Upper lobe of right lung (tissue), 1 donor: ENCODE measurements around the gene ZNRF2. TPM values are rescaled to one million over a fixed set of nuclear protein-coding genes. Genes with fewer than 3 reads are reported as not detected.

Experiments
- ATAC-seq: fragments of 200-7000 bp; cut with Tn5 transposase; one replicate; pipeline ENCODE4 v1.9.1; 2020; ENCODE audit warnings: mild to moderate bottlenecking, moderate library complexity
- DNase-seq: peaks from one replicate; pipeline ENCODE4 v3.0.0-alpha.2; 2020
- H3K27ac ChIP-seq: fragments of 200-600 bp; one replicate; pipeline ENCODE4 v1.8.0; 2022
- H3K27me3 ChIP-seq: fragments of 200-600 bp; one replicate; pipeline ENCODE4 v1.8.0; 2022; ENCODE audit warnings: mild to moderate bottlenecking
- H3K36me3 ChIP-seq: fragments of 200-600 bp; one replicate; pipeline ENCODE4 v1.8.0; 2022
- H3K4me1 ChIP-seq: fragments of 200-600 bp; one replicate; pipeline ENCODE4 v1.8.0; 2022
- H3K4me3 ChIP-seq: fragments of 200-600 bp; one replicate; pipeline ENCODE4 v1.8.0; 2022; ENCODE audit warnings: mild to moderate bottlenecking
- H3K9me3 ChIP-seq: fragments of 200-600 bp; one replicate; pipeline ENCODE4 v1.8.0; 2022
- intact Hi-C: fragments of 100-400 bp; cut with DNase I; formaldehyde crosslinking; loops from one replicate; pipeline ENCODE4 v1.11.0; 2022
- total RNA-seq: library from RNA; stranded (reverse); fragmentation: NEBNext Ultra II Directional; extraction: Animal tissue kit (Norgen Biotek cat#: 25700); gene quantifications from one replicate; pipeline ENCODE4 v1.2.1, GENCODE V29; 2021
- TF ChIP-seq, protein P1 (sequence below): fragments of 200-600 bp; IDR thresholded peaks from one replicate; pipeline ENCODE4 v1.8.0; 2022; ENCODE audit warnings: antibody characterized with exemption
- donor health status: DM: no; HTN: yes; CAD: no; lungs with severe emphysema.

Gene ZNRF2
- total RNA-seq, 1 donor from 2014 or later, result 24.6 TPM

DNA sequence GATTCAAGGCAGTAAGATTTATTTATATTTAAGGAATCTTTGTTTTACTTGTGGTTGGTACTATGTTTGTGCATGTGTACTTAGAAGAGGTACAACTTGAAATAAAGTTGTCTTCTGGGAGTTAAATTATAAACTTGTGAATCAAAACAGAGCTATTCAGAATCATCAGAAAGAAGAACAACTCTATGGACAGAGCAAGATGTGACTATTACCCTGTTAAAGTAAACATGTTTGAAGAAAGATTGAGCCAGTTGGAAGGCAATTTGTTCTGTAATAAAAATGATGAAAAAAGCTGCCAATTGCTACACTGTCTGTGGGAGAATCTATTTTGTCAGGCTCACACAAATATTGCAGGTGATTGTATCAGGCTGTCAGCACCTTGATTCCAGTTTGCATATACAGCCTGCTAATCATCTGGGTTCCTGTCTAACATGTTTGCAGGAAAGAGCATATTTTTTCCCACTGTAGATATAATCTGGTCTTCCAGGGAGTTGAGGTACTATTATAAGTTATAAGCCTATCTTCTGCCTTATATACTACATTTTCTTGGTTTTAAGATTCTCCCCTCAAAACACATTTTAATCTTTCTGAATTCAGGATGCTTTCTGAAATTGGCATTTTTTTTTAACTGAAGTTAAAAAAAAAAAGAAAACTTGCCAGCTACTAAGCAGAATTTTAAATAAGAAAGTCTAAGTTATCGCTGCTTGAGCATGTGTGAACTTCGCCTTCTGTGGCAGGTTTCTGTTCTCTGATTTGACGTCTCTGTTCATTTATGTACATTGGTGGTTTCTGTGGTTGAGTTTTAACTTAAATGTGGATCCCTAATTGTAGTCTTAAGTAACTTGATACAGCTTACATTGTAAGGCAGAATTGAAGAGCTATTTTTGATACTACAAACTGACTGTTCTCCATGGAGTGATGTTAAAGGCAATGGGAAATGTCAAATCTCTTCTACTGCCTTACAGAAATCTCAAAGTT, 46.0 kb downstream of the ZNRF2 start:
- no peak overlapping the region for H3K27ac ChIP-seq
- no peaks in the 10 kb centered on the region for H3K36me3 ChIP-seq
- ATAC-seq, result peak; percentile 50
- no peaks in the 10 kb centered on the region for H3K9me3 ChIP-seq
- no peaks in the 10 kb centered on the region for H3K27me3 ChIP-seq
- peaks cover 5% of the 10 kb centered on the region for H3K4me1 ChIP-seq
- no peak overlapping the region for H3K4me3 ChIP-seq
- TF ChIP-seq, protein P1, sequence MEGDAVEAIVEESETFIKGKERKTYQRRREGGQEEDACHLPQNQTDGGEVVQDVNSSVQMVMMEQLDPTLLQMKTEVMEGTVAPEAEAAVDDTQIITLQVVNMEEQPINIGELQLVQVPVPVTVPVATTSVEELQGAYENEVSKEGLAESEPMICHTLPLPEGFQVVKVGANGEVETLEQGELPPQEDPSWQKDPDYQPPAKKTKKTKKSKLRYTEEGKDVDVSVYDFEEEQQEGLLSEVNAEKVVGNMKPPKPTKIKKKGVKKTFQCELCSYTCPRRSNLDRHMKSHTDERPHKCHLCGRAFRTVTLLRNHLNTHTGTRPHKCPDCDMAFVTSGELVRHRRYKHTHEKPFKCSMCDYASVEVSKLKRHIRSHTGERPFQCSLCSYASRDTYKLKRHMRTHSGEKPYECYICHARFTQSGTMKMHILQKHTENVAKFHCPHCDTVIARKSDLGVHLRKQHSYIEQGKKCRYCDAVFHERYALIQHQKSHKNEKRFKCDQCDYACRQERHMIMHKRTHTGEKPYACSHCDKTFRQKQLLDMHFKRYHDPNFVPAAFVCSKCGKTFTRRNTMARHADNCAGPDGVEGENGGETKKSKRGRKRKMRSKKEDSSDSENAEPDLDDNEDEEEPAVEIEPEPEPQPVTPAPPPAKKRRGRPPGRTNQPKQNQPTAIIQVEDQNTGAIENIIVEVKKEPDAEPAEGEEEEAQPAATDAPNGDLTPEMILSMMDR, result no peak
- no peak for DNase-seq
- intact Hi-C loops, result no loop called here

DNA sequence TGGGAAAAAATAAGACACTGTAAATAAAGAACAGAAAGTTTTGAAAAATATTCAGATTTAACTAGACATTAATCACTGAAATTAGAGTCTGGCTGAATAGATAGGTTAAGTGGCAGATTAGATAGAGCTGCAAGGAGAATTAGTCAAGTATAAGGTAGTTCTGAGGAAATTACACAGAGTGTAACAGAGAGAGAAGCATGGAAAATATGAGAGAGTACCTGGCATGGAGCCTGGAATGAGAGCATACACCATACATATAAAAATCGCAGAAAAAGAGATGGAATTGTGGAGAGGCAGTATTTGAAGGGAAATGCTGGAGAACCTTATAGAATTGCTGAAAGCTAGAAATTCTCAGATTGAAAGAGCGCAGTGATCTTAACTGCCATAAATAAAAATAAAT, 46.9 kb downstream of the ZNRF2 start:
- ATAC-seq (no peak), DNase-seq (no peak)
- no peaks in the 10 kb centered on the region for H3K36me3 ChIP-seq
- H3K27ac ChIP-seq, result no peak overlapping the region
- H3K4me3 ChIP-seq, result no peak overlapping the region
- TF ChIP-seq, protein P1, result no peak
- intact Hi-C loops, result no loop called here
- H3K4me1 ChIP-seq, result peaks cover 9% of the 10 kb centered on the region
- no peaks in the 10 kb centered on the region for H3K27me3 ChIP-seq
- no peaks in the 10 kb centered on the region for H3K9me3 ChIP-seq

DNA sequence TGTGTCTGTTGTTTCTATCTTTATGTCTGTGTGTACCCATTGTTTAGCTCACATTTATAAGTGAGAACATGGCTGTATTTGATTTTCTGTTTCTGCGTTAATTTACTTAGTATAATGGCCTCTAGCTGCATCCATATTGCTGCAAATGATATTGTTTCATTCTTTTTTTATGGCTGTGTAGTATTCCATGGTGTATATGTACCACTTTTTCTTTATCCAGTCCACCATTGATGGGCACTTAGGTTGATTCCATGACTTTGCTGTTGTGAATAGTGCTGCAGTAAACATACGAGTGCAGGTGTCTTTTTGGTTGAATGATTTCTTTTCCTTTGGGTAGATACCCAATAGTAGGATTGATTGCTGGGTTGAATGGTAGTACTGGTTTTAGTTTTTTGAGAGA, 48.2 kb downstream of the ZNRF2 start:
- TF ChIP-seq, protein P1, result no peak
- no peak for DNase-seq
- H3K36me3 ChIP-seq, result no peaks in the 10 kb centered on the region
- no peaks in the 10 kb centered on the region for H3K27me3 ChIP-seq
- H3K9me3 ChIP-seq, result no peaks in the 10 kb centered on the region
- intact Hi-C loops, result no loop called here
- H3K27ac ChIP-seq, result no peak overlapping the region
- ATAC-seq, result no peak
- peaks cover 11% of the 10 kb centered on the region for H3K4me1 ChIP-seq
- no peak overlapping the region for H3K4me3 ChIP-seq

DNA sequence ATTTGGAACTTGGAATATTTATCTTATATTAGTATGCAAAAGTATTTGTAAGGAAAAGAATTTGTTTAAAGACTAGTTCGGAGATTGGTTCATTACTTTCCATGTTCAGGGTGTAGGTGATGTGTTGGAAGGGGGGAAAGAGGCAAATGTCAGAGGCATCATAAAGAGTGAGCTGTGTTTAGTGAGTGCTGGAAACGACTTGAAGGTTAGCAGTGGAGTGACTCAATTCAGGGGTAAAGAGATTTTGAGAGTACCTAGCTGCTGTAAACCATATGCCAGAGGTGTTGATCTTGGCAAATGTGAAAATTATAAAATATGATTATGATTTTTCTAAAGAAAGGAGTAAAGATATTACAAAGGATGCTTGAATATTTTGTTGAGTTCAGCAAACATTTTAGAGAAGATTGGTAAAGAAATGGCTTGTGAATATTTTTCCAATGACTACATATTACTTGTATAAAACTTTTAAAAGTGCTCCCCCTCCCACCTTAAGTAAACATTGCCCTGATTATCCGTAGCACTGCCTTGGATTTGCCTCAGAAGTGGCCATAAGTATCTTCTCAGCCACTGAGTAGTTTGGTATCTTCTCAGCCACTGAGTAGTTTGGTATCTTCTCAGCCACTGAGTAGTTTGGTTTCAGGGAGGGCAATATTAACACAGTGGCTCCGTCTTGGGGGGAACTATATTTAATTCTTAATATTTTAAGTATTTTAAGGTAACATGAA, 51.5 kb downstream of the ZNRF2 start:
- Histone ChIP-seq H3K9me3 (no peaks in the 10 kb centered on the region), H3K27me3 (no peaks in the 10 kb centered on the region), H3K36me3 (no peaks in the 10 kb centered on the region), H3K4me3 (no peak overlapping the region), H3K27ac (no peak overlapping the region), H3K4me1 (peaks cover 6% of the 10 kb centered on the region)
- DNase-seq (no peak), ATAC-seq (no peak)
- TF ChIP-seq, protein P1, result no peak
- intact Hi-C loops, result no loop called here

DNA sequence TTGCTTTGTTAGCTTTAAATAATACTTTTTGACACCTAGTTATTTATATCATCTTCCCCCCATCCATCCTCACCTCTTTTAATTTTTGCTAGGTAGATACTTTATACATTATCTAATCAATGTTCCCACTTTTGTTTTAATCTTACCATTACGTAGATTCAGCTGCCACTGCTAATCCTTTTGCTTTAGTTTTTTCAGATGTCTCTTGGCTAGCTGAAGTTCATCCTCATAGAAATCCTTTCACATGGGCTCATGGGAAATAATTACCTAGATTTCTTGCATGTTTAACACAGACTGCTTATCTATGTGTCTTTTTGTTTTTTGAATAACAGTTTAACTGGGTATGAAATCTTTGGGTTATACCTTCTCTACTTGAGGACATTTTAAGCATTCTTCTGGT, 60.1 kb downstream of the ZNRF2 start:
- Histone ChIP-seq H3K4me3 (no peak overlapping the region), H3K27me3 (no peaks in the 10 kb centered on the region), H3K27ac (no peak overlapping the region), H3K4me1 (peaks cover 33% of the 10 kb centered on the region), H3K9me3 (no peaks in the 10 kb centered on the region), H3K36me3 (no peaks in the 10 kb centered on the region)
- TF ChIP-seq, protein P1, result no peak
- ATAC-seq, result no peak
- intact Hi-C loops, result no loop called here
- DNase-seq, result no peak
